ENCODE data around the gene RNGTT. TPM values are rescaled to one million over a fixed set of nuclear protein-coding genes. Genes with fewer than 3 reads are reported as not detected.

The RNGTT gene
- total RNA-seq, 1 donor from 2014 or later = 13.4 TPM

- Mint-ChIP-seq H3K27ac (no peak overlapping the region), H3K36me3 (no peaks in the 10 kb centered on the region), H3K4me1 (ENCODE audit: unreplicated experiment) (peaks cover 3% of the 10 kb centered on the region), H3K9me3 (no peaks in the 10 kb centered on the region), H3K4me3 (no peak overlapping the region), H3K27me3 (no peaks in the 10 kb centered on the region)
- no peak for DNase-seq (ENCODE audit: extremely low spot score, unreplicated experiment)
- TF ChIP-seq CTCF (conservative IDR thresholded peaks at IDR 0.05) = no peak
Observed at GRCh38 chr6:88989215-88989614, 25.8 kb upstream of the RNGTT start.

- H3K4me1 Mint-ChIP-seq (ENCODE audit: unreplicated experiment) = no peaks in the 10 kb centered on the region
- H3K9me3 Mint-ChIP-seq = no peaks in the 10 kb centered on the region
- no peak for TF ChIP-seq CTCF (conservative IDR thresholded peaks at IDR 0.05)
- H3K36me3 Mint-ChIP-seq = no peaks in the 10 kb centered on the region
- H3K4me3 Mint-ChIP-seq = no peak overlapping the region
- no peaks in the 10 kb centered on the region for H3K27me3 Mint-ChIP-seq
- DNase-seq (ENCODE audit: extremely low spot score, unreplicated experiment) = no peak
- no peak overlapping the region for H3K27ac Mint-ChIP-seq
Observed at GRCh38 chr6:88987922-88988321, 24.5 kb upstream of the RNGTT start.

GRCh38 chr6:88985901-88986300, 22.5 kb upstream of the RNGTT start:
- no peaks in the 10 kb centered on the region for H3K36me3 Mint-ChIP-seq
- DNase-seq (ENCODE audit: extremely low spot score, unreplicated experiment) = no peak
- no peak overlapping the region for H3K4me3 Mint-ChIP-seq
- H3K4me1 Mint-ChIP-seq (ENCODE audit: unreplicated experiment) = no peaks in the 10 kb centered on the region
- no peaks in the 10 kb centered on the region for H3K9me3 Mint-ChIP-seq
- peak overlapping the region; percentile 32 for H3K27ac Mint-ChIP-seq
- no peaks in the 10 kb centered on the region for H3K27me3 Mint-ChIP-seq
- no peak for TF ChIP-seq CTCF (conservative IDR thresholded peaks at IDR 0.05)

- TF ChIP-seq CTCF (conservative IDR thresholded peaks at IDR 0.05) = no peak
- no peaks in the 10 kb centered on the region for H3K27me3 Mint-ChIP-seq
- H3K27ac Mint-ChIP-seq = no peak overlapping the region
- H3K9me3 Mint-ChIP-seq = no peaks in the 10 kb centered on the region
- H3K4me1 Mint-ChIP-seq (ENCODE audit: unreplicated experiment) = no peaks in the 10 kb centered on the region
- DNase-seq (ENCODE audit: extremely low spot score, unreplicated experiment) = no peak
- no peak overlapping the region for H3K4me3 Mint-ChIP-seq
- no peaks in the 10 kb centered on the region for H3K36me3 Mint-ChIP-seq
Observed at GRCh38 chr6:88984606-88985005, 21.2 kb upstream of the RNGTT start.

- Mint-ChIP-seq H3K9me3 (no peaks in the 10 kb centered on the region), H3K27ac (no peak overlapping the region)
Observed at GRCh38 chr6:88984152-88984551, 20.7 kb upstream of the RNGTT start.

More at GRCh38 chr6:88984152-88984551, 20.7 kb upstream of the RNGTT start:
- no peaks in the 10 kb centered on the region for H3K36me3 Mint-ChIP-seq
- no peak overlapping the region for H3K4me3 Mint-ChIP-seq
- no peak for DNase-seq (ENCODE audit: extremely low spot score, unreplicated experiment)
- H3K27me3 Mint-ChIP-seq = no peaks in the 10 kb centered on the region
- H3K4me1 Mint-ChIP-seq (ENCODE audit: unreplicated experiment) = no peaks in the 10 kb centered on the region
- no peak for TF ChIP-seq CTCF (conservative IDR thresholded peaks at IDR 0.05)

All from type B pancreatic cell (in vitro differentiated cells).